Effector memory CD4-positive, alpha-beta T cell (primary cell): ENCODE results near the gene ADGRG1.

Experiments used
- DNase-seq, 3 donors: peaks; one replicate each; pipeline ENCODE4 v3.0.0-alpha.2; 2020
- H3K27ac ChIP-seq: 2 replicates; pipeline ENCODE4 v1.7.0; 2013; ENCODE audit warnings: mild to moderate bottlenecking, low read length, moderate library complexity; ENCODE audit not compliant: insufficient read depth, poor library complexity, severe bottlenecking
- H3K27me3 ChIP-seq: replicated peaks from 2 replicates; pipeline ENCODE4 v1.7.0; 2013; ENCODE audit warnings: mild to moderate bottlenecking, low read length; ENCODE audit not compliant: insufficient read depth, control insufficient read depth, poor library complexity, severe bottlenecking
- H3K36me3 ChIP-seq: 2 replicates; pipeline ENCODE4 v1.7.0; 2013; ENCODE audit warnings: mild to moderate bottlenecking, low read length, moderate library complexity; ENCODE audit not compliant: control insufficient read depth, insufficient read depth
- H3K4me1 ChIP-seq: 2 replicates; pipeline ENCODE4 v1.7.0; 2013; ENCODE audit warnings: low read length, mild to moderate bottlenecking; ENCODE audit not compliant: control insufficient read depth, insufficient read depth, poor library complexity, severe bottlenecking
- H3K4me3 ChIP-seq: 2 replicates; pipeline ENCODE4 v1.7.0; 2013; ENCODE audit warnings: low read length, low read depth, mild to moderate bottlenecking; ENCODE audit not compliant: insufficient read depth, poor library complexity, severe bottlenecking
- H3K9me3 ChIP-seq: 2 replicates; pipeline ENCODE4 v1.7.0; 2013; ENCODE audit warnings: mild to moderate bottlenecking, low read length, moderate library complexity; ENCODE audit not compliant: control insufficient read depth

ADGRG1 gene

GRCh38 chr16:57635266-57636097 is 7.1 kb downstream of the ADGRG1 start:
- no peaks in the 10 kb centered on the region for H3K36me3 ChIP-seq
- H3K9me3 ChIP-seq: no peaks in the 10 kb centered on the region
- H3K27ac ChIP-seq: no peak overlapping the region
- no peak overlapping the region for H3K4me3 ChIP-seq
- no peak for DNase-seq
- H3K4me1 ChIP-seq: no peaks in the 10 kb centered on the region
- no peaks in the 10 kb centered on the region for H3K27me3 ChIP-seq

DNA sequence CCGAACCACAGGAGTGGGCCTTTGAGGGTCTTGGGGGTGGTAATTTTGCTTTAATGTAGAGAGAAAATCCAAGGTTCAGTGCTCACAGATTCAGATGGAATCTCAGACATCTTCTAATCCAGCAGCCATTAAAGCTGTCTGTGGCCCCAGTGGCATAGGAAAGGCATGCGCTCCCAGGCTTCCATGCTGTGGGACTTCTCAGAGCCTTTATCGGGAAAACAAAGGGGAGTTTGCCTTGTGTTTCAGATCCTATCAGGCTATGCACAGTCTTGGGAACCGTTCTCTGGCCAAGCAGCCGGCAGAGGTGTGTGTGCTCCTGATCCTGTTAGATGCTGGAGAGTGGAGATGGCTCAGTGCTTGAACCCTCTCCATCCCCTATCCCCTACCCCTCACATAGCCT is 7.8 kb downstream of the ADGRG1 start:
- no peak for DNase-seq
- no peaks in the 10 kb centered on the region for H3K36me3 ChIP-seq
- H3K27ac ChIP-seq: no peak overlapping the region
- H3K4me1 ChIP-seq: no peaks in the 10 kb centered on the region
- no peak overlapping the region for H3K4me3 ChIP-seq
- no peaks in the 10 kb centered on the region for H3K9me3 ChIP-seq
- no peaks in the 10 kb centered on the region for H3K27me3 ChIP-seq

DNA sequence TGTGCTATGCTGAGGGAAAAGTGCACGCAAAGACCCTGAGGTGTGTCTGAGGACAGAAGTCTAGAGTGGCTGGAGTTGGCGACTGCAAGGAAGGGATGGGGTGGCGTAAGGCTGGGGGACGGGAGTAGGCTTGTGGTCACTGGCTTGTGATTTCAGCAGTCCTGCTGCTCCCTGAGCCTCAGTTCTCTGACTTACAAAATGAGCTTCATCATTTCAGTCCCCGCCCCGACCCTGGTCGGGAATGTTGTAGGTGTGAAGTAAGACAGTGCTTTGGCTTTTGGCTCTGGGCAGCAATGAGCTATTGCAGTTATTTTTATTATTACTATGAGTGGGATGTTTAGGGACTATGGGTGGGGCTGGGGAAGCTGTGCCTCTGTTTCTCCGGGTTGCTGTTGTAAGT is 8.6 kb downstream of the ADGRG1 start:
- no peaks in the 10 kb centered on the region for H3K27me3 ChIP-seq
- H3K27ac ChIP-seq: no peak overlapping the region
- no peaks in the 10 kb centered on the region for H3K4me1 ChIP-seq
- no peaks in the 10 kb centered on the region for H3K9me3 ChIP-seq
- DNase-seq: no peak
- no peak overlapping the region for H3K4me3 ChIP-seq
- H3K36me3 ChIP-seq: no peaks in the 10 kb centered on the region

- H3K9me3 ChIP-seq: no peaks in the 10 kb centered on the region
- no peaks in the 10 kb centered on the region for H3K4me1 ChIP-seq
- no peak overlapping the region for H3K27ac ChIP-seq
- no peak overlapping the region for H3K4me3 ChIP-seq
- DNase-seq: no peak
- H3K27me3 ChIP-seq: no peaks in the 10 kb centered on the region
- no peaks in the 10 kb centered on the region for H3K36me3 ChIP-seq
Observed at GRCh38 chr16:57637424-57637823, 9.0 kb downstream of the ADGRG1 start.

DNA sequence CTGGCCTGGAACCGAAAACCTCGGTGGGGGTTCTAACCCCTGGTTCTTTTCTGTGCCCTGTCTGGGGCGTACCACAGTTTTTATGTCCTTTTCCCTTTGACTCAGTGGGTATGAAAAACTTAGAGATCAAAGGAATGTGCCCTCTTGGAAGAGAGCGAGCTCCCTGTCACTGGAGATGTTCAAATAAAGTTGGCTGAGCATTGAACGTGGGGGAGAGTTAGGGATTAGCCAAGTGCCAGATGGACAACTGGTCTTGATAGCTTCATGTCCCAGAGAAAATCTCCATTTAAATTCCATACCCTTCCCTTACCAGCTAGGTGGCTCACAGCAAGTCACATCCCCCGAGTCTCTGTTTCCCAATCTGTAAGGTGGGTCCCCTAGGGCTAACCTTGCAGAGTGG is 9.5 kb downstream of the ADGRG1 start:
- H3K4me3 ChIP-seq: no peak overlapping the region
- no peaks in the 10 kb centered on the region for H3K9me3 ChIP-seq
- H3K36me3 ChIP-seq: no peaks in the 10 kb centered on the region
- H3K27ac ChIP-seq: no peak overlapping the region
- H3K4me1 ChIP-seq: no peaks in the 10 kb centered on the region
- DNase-seq: no peak
- no peaks in the 10 kb centered on the region for H3K27me3 ChIP-seq

- Histone ChIP-seq H3K9me3 (no peaks in the 10 kb centered on the region), H3K4me1 (no peaks in the 10 kb centered on the region), H3K4me3 (no peak overlapping the region), H3K27me3 (no peaks in the 10 kb centered on the region), H3K27ac (no peak overlapping the region), H3K36me3 (no peaks in the 10 kb centered on the region)
- DNase-seq: no peak
Observed at GRCh38 chr16:57638381-57638780, 10.0 kb downstream of the ADGRG1 start.

DNA sequence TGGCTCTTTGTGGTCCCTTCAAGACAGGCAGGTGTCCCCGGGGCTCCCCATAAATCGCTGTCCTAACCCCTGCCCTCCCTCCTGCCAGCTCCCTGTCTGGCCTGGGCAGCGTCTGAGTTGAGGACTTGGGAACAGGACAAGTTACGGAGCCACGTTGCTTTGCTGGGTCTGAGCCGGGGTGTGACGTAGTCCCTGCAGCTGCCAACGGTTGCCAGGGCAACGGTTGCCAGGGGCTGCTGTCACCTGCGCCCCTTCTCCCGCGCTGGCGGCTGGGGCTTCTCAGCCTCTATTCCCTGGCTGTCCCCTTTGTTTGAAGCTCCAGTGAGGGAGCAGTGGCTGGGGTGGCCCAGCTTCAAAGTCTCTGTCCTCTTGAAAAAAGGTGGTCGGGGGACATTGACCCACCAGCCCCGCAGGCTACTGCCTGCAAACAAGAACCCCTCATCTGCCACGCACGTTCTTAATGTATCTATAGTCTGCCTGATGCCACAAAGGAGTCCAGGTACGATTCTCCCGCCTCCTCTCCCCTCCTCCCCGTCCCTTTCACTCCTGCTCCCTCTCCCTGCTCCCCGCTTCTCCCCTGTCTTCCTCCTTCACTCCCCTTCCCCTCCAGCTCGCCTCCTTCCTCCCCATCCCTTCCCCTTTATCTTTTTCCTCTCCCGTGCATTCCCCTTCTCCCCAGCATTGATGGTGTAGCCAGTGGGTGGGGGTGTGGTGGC is 10.9 kb downstream of the ADGRG1 start:
- Histone ChIP-seq H3K4me1 (no peaks in the 10 kb centered on the region), H3K4me3 (no peak overlapping the region)
- DNase-seq: no peak

DNA sequence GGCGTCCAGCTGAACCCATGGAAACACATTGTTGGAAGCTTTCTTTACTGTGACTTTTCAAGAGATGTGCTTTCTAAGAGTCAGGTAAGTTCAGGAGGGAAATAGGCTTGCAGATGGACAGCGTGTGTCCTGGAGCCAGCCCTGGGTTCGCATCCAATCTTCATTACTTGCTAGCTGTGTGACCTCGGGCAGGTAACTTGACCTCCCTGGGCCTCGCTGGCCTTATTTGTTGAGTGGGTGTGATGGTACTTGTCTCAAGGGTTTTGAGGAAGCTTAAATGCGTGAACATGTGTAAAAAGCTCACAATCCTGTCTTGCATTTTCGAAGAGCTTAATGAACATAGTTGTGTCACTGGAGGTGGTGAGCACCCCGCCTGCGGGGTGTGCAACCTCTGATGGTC is 11.8 kb downstream of the ADGRG1 start:
- DNase-seq: no peak
- no peak overlapping the region for H3K27ac ChIP-seq
- H3K9me3 ChIP-seq: no peaks in the 10 kb centered on the region
- H3K27me3 ChIP-seq: no peaks in the 10 kb centered on the region
- no peak overlapping the region for H3K4me3 ChIP-seq
- no peaks in the 10 kb centered on the region for H3K4me1 ChIP-seq
- H3K36me3 ChIP-seq: no peaks in the 10 kb centered on the region

More for the DNA sequence above, 10.9 kb downstream of the ADGRG1 start:
- Histone ChIP-seq H3K27me3 (no peaks in the 10 kb centered on the region), H3K36me3 (no peaks in the 10 kb centered on the region), H3K27ac (no peak overlapping the region), H3K9me3 (no peaks in the 10 kb centered on the region)

DNA sequence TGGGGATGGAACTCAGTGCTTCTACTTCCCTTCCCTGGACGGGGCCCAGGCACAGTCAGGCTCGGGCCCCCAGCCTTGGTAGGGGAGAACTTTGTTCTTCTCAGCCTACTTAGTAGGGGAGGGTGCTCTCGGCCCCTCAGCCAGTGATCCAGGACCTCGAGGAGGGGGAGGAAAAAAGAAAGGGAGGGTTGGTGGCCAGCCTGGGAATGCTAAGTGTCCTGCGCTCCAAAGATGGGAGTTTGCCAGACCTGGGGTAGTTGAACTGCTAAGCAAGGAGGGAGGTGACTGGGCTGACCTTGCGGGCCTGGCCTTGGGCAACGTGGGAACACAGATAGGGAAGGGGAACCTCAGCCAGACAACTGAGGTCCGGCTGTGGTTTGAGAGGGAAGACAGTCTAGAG is 12.2 kb downstream of the ADGRG1 start:
- Histone ChIP-seq H3K36me3 (no peaks in the 10 kb centered on the region), H3K27me3 (no peaks in the 10 kb centered on the region), H3K27ac (no peak overlapping the region), H3K4me1 (no peaks in the 10 kb centered on the region), H3K9me3 (no peaks in the 10 kb centered on the region), H3K4me3 (no peak overlapping the region)
- no peak for DNase-seq
